T-helper 9 cell (primary cell): ENCODE data around the gene SLC8A2.

Source experiments
- DNase-seq: peaks from one replicate; pipeline ENCODE4 v3.0.0-alpha.2; 2020

SLC8A2 gene

GRCh38 chr19:47503826-47504150 lies 32.1 kb upstream of the SLC8A2 start:
- no peak for DNase-seq

- no peak for DNase-seq
These were observed 31.6 kb upstream of the SLC8A2 start for GRCh38 chr19:47503130-47503825.

DNA sequence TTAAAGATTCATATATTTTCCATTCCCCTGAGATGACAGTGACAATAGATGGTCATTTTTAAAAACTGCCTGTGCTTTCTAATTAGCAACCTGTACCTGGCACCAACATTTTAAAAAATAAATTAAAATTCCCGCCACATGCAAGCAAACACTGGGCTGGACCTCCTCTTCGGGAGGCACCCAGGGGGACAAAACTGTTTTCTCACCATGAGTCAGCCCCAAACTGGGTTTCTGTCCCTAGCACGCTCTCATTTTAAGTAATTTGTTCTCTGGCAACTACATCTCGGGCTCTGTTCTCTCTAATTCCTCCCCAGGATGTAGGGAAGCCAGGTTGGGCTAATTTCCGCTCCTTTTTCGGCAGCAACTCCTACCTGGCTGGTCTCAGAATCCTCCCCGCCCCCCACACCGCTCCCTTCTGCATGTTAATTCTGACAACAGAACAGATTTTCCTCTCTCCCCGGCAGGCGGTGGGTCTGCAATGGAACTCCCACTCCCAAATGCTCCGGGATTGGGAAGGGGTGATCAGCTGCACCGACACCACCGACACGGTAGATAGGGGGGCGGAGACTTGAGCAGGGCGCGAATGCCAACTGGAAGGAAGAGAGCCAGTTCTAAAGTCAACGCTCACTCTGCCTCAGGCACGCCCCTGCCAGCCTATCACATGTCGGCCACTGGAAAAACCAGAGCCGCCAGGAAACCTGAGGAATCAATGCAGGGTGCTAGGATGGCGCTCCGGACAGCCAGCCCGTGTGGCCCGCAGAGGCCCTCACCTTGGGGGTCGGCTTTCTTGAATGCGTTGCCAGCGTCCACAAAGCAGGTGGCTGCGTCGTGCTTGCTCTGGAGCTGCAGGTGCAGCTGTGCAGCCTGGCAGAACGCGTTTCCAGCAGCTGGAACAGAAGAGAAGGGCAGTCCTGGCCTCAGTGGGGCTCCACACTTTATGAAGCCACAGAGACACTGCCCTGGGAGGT lies 28.5 kb upstream of the SLC8A2 start:
- DNase-seq: no peak

- DNase-seq: no peak
These were observed 27.7 kb upstream of the SLC8A2 start for GRCh38 chr19:47499371-47499770.

DNA sequence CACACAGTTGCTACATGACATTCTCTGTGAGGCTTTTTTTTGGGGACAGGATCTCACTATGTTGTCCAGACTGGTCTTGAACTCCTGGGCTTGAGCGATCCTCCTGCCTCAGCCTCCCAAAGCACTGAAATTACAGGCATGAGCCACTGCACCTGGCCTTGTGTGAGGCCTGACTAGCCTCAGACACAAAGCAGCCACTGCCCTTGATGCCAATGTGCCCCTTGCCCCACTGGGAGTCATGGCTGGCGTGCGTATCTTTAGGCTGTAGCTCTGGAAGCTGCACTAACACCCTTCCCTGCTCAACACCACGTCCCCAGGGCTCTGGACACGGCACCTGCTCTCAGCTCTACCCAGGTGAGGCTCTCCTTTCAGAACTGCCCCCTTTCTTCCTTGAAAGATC lies 26.9 kb upstream of the SLC8A2 start:
- no peak for DNase-seq

DNA sequence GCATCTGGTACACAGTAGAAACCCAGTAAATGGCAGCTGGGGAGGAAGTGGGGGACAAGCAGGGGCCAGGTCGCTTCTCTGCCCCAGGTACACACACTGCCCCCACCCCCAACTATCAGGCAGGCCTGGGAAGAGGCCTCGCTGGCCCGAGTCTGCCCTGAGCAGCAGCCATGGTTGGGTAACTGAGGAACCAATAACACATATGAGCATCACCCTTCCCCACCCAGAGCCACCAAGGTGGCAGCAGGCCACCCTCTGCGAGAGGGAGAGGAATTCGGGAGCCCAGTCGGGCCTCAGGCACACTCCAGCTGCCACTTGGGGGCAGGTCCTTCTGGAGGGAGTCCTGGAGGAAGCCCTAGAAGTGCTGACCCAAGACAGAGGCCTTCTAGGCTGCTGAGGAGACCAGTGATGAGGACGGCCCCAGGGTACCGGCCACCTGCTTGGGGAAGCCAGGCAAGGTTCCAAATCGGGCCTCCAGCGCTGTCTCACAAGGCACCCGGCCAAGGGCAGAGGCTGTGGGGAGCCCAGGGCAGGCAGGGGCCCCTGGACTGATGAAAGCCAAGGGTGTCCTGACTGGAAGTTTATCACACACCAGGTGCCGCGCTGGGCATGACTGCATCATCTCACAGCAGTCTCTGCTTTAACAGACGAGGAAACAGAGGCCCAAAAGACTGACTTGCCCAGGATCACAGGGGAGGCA lies 26.3 kb upstream of the SLC8A2 start:
- no peak for DNase-seq

DNA sequence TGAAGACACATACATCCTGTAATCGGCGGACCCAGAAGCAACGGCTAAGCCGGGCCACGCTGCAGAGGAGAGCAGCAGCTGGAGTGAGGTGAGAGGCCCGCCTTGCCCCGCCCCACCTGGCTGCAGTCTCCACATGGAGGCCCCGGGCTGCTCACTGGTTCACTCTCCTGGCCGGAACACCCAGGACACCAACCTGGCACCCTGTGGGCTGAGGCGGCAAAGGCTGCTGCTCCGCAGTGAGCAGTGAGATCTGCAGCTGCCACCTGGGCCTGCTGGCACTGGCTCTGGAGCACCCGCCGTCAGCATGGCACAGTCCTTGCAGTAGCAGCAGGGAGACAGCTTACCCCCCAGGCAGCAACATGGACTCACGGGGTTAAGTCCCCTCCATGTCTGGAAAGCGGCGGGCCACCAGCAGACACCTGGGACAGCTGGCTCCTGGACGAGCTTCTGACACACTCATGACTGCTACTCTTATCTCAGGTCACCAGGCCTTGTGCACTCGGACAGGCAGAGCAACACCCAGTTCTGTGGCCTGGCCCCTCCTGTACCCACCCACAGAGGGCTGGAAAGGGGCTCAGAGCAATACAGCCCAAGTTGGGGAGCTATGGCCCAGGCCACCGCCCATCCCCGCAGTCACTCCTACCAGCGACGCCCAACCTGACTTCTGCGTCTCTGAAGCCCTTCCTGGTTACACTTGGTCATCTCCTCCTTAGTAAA lies 25.5 kb upstream of the SLC8A2 start:
- no peak for DNase-seq

GRCh38 chr19:47495478-47496372 lies 24.0 kb upstream of the SLC8A2 start:
- DNase-seq: no peak

GRCh38 chr19:47494729-47495128 lies 23.0 kb upstream of the SLC8A2 start:
- DNase-seq: no peak

GRCh38 chr19:47494211-47494547 lies 22.5 kb upstream of the SLC8A2 start:
- DNase-seq: no peak

- DNase-seq: no peak
These were observed 21.9 kb upstream of the SLC8A2 start for GRCh38 chr19:47493378-47494210.

DNA sequence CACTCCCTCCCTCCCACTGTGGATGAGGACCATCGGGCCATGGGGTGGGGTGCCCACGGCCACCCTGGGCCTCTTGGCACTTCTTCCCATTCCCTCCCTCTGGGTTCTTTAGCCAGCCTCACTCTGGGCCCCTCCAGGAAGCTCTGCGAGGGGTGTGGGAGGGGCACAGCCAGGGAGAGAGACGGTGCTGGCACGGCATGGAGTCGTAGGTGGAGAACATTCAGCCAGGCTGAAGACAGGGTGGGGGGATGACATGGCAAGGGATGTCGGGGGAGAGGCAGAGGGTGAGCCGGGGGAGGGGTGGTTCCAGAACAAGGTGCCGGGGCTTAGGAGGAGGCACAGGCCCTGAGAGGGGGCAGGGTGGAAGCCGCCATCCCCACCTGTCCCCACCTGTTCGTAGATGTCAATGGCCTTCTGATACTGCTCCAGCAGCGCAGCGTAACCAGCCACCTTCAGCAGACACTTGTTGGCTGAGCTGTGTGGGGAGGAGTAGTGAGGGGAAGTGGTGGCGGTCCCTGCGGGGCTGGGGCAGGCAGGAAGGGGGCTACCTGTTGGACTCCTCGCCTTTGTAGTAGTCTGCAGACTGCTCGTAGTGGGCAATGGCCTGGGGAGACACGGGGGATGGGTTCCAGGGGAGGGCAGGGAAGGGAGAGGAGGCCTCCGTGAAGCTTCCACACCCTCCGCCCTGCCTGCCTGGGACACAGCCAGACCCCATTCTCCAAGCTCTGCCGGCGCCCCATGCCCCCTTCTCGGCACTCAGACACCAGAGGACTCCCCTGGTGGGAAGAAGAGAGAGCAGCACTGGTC lies 21.1 kb upstream of the SLC8A2 start:
- no peak for DNase-seq

DNA sequence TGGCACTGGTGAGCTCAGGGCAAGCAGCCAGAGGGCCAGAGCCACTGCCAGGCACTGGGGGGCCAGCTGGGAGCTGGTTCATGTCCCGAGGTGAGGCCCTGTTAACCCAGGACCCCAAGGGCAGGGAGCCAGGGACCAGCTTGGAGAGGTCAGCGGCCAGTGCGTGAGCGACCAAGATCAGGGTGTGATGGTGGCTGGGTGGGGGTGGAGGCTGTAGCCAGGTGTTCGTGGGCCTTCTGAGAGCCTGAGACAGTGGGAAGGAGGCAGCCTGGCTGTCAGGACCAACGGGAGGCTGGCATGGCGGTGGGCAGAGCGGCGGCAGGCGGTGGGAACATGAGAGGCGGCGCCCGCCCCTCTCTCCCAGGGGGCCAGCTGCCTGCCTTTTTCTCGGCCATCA lies 20.4 kb upstream of the SLC8A2 start:
- DNase-seq: no peak

- no peak for DNase-seq
These were observed 19.9 kb upstream of the SLC8A2 start for GRCh38 chr19:47491358-47492136.

GRCh38 chr19:47490847-47491246 lies 19.2 kb upstream of the SLC8A2 start:
- DNase-seq: no peak

DNA sequence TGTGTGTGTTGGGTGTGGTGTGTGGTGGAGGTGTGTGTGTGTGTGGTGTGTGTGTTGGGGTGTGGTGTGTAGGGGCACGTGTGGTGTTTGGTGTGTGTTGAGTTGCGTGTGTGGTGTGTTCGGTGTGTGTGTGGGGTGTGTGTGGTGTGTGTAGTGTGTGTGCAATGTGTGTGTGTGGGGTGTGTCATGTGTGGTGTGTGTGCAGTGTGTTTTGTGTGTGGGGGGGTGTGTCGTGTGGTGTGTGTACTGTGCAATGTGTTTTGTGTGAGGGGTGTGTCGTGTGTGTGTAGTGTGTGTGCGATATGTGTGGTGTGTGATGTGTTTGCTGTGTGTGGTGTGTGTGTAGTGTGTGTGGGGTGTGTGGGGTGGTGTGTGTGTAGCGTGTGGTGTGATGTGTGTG lies 18.3 kb upstream of the SLC8A2 start:
- no peak for DNase-seq

DNA sequence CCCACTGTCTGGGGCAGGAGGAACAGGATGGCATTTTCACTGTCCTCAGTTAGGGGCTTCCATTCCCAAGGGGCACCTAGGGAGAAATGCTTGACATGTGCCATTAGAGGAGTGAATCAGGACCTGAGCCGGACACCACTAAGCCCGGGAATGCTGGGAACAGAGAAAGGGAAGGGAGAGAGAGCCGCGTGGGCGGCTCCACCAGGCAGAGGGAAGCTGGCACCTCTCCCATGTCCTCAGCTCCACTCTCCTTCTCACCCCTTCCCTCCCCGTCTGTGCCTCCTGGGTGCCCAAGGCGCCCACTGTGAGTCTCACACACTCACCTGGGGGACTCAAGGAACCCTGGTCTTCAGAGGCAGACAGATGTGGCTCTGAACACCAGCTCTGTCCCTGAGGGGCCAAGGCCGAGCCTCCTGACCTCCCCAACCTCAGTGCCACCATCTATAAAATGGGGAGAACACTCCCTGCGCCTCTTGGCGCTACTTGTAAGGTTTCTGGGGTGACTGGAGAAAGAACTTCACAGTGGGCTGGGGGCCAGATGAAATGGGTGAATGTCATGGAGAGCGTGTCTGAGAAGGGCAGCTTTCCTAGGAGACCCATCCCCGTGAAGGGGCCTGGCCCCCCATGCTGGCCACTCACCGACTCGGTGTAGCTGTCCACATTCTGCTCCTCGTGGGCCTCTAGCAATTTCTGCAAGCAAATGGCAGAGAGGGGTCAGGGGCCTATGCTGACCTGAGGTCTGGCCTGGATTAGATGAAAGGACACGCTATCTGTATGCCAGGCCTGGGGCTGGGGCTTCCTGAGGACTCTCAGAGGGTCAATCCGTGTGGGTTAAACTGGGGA lies 17.6 kb upstream of the SLC8A2 start:
- DNase-seq: no peak
